DND-41 (cell line): Measurements from ENCODE around the gene AHCY.

Source experiments
- CTCF ChIP-seq: IDR thresholded peaks from 2 replicates; pipeline ENCODE4 v1.5.1; 2012; ENCODE audit warnings: borderline replicate concordance, low read length, moderate library complexity, mild to moderate bottlenecking; ENCODE audit not compliant: poor library complexity, severe bottlenecking; ENCODE audit errors: extremely low read depth
- EZH2 ChIP-seq: IDR thresholded peaks from 3 replicates; pipeline ENCODE4 v1.6.1; 2012; ENCODE audit warnings: borderline replicate concordance, low read depth, mild to moderate bottlenecking, moderate library complexity, low read length, inconsistent platforms; ENCODE audit not compliant: severe bottlenecking

GRCh38 chr20:34296468-34296867 is 6.7 kb downstream of the AHCY start:
- TF ChIP-seq CTCF (no peak), EZH2 (no peak)
